ENCODE results near the gene HMGB4.

Gene HMGB4

GRCh38 chr1:33853431-33853830, 10.4 kb upstream of the HMGB4 start:
- Histone ChIP-seq H3K9ac (ENCODE audit: low read depth, low read length, poor library complexity) (no peak overlapping the region), H3K18ac (ENCODE audit: low read length) (no peak overlapping the region), H3K9me3 (replicated peaks in 1 of 2; ENCODE audit: control insufficient read depth in 2 of 2, insufficient read depth in 1 of 2, low read depth in 1 of 2, low read length in 2 of 2) (no peaks in the 10 kb centered on the region), H3K79me1 (ENCODE audit: low read depth, low read length) (no peaks in the 10 kb centered on the region), H4K8ac (ENCODE audit: low read depth, low read length) (no peak overlapping the region), H2AFZ (ENCODE audit: low read length) (no peak overlapping the region), H4K91ac (ENCODE audit: low read depth, low read length, poor library complexity) (no peak overlapping the region), H2BK12ac (ENCODE audit: low read length) (no peak overlapping the region), H3K27ac (replicated peaks; ENCODE audit: low read length) (no peak overlapping the region), H3K4me2 (ENCODE audit: insufficient read depth, low read length, poor library complexity, severe bottlenecking) (no peak overlapping the region), H3K23ac (ENCODE audit: low read depth, low read length, poor library complexity) (no peak overlapping the region), H2BK15ac (ENCODE audit: low read length) (no peak overlapping the region), H2AK5ac (ENCODE audit: low read depth, low read length) (no peak overlapping the region), H2BK120ac (ENCODE audit: low read depth, low read length) (no peak overlapping the region), H3K4ac (ENCODE audit: low read length) (no peak overlapping the region), H3K4me1 (ENCODE audit: control insufficient read depth in 2 of 2, insufficient read depth in 1 of 2, low read depth in 1 of 2, low read length in 2 of 2) (no peaks in the 10 kb centered on the region), H3K27me3 (ENCODE audit: control insufficient read depth in 3 of 3, insufficient read depth in 3 of 3, low read depth in 1 of 3, low read length in 3 of 3) (no peaks in the 10 kb centered on the region), H3K4me3 (ENCODE audit: low read length in 2 of 2) (no peak overlapping the region), H2BK5ac (ENCODE audit: low read length) (no peak overlapping the region), H3K14ac (ENCODE audit: low read length) (no peak overlapping the region), H3K36me3 (replicated peaks in 1 of 2; ENCODE audit: control insufficient read depth in 2 of 2, insufficient read depth in 2 of 2, low read length in 2 of 2) (no peaks in the 10 kb centered on the region)
- DNase-seq (ENCODE audit: low spot score), result no peak
- no CpG with 5 or more reads among the region's 1 CpG for WGBS, 2 donors (ENCODE audit: extremely low coverage in 2 of 2, insufficient read length in 2 of 2, insufficient replicate concordance in 1 of 2)

DNA sequence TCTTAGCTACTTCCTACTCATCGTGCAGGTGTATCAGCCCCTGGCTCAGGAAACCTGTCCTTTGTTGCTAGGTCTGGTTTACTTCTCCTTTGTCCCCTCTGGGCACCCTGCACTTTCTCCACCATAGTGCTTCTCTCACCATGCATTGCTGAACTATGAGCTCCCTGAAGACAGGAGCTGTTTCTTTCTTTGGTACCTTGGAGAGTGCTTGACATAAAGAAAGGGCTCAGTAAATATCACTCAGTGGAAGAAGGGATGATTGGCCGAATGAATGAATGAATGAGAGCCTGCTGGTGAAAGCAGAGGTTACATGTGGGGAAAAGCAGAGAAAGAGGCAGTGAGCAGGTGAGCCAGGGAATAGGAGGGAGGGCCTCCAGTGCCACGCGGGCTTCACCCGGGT, 9.8 kb upstream of the HMGB4 start:
- H3K18ac ChIP-seq (ENCODE audit: low read length), result no peak overlapping the region
- H2AK5ac ChIP-seq (ENCODE audit: low read depth, low read length), result no peak overlapping the region
- H3K14ac ChIP-seq (ENCODE audit: low read length), result no peak overlapping the region
- H4K91ac ChIP-seq (ENCODE audit: low read depth, low read length, poor library complexity), result no peak overlapping the region
- no peaks in the 10 kb centered on the region for H3K27me3 ChIP-seq (ENCODE audit: control insufficient read depth in 3 of 3, insufficient read depth in 3 of 3, low read depth in 1 of 3, low read length in 3 of 3)
- H3K4ac ChIP-seq (ENCODE audit: low read length), result no peak overlapping the region
- H3K4me2 ChIP-seq (ENCODE audit: insufficient read depth, low read length, poor library complexity, severe bottlenecking), result no peak overlapping the region
- no peak overlapping the region for H2AFZ ChIP-seq (ENCODE audit: low read length)
- H3K4me1 ChIP-seq (ENCODE audit: control insufficient read depth in 2 of 2, insufficient read depth in 1 of 2, low read depth in 1 of 2, low read length in 2 of 2), result no peaks in the 10 kb centered on the region
- no peak overlapping the region for H3K23ac ChIP-seq (ENCODE audit: low read depth, low read length, poor library complexity)
- no peak overlapping the region for H2BK15ac ChIP-seq (ENCODE audit: low read length)
- no peak overlapping the region for H2BK120ac ChIP-seq (ENCODE audit: low read depth, low read length)
- no peaks in the 10 kb centered on the region for H3K79me1 ChIP-seq (ENCODE audit: low read depth, low read length)
- WGBS, 2 donors (ENCODE audit: extremely low coverage in 2 of 2, insufficient read length in 2 of 2, insufficient replicate concordance in 1 of 2), result no CpG with 5 or more reads among the region's 5 CpGs
- no peak for DNase-seq (ENCODE audit: low spot score)
- H3K4me3 ChIP-seq (ENCODE audit: low read length in 2 of 2), result no peak overlapping the region
- no peaks in the 10 kb centered on the region for H3K36me3 ChIP-seq (replicated peaks in 1 of 2; ENCODE audit: control insufficient read depth in 2 of 2, insufficient read depth in 2 of 2, low read length in 2 of 2)
- H3K27ac ChIP-seq (replicated peaks; ENCODE audit: low read length), result no peak overlapping the region
- H2BK5ac ChIP-seq (ENCODE audit: low read length), result no peak overlapping the region
- no peak overlapping the region for H3K9ac ChIP-seq (ENCODE audit: low read depth, low read length, poor library complexity)
- H3K9me3 ChIP-seq (replicated peaks in 1 of 2; ENCODE audit: control insufficient read depth in 2 of 2, insufficient read depth in 1 of 2, low read depth in 1 of 2, low read length in 2 of 2), result no peaks in the 10 kb centered on the region
- no peak overlapping the region for H4K8ac ChIP-seq (ENCODE audit: low read depth, low read length)
- no peak overlapping the region for H2BK12ac ChIP-seq (ENCODE audit: low read length)

DNA sequence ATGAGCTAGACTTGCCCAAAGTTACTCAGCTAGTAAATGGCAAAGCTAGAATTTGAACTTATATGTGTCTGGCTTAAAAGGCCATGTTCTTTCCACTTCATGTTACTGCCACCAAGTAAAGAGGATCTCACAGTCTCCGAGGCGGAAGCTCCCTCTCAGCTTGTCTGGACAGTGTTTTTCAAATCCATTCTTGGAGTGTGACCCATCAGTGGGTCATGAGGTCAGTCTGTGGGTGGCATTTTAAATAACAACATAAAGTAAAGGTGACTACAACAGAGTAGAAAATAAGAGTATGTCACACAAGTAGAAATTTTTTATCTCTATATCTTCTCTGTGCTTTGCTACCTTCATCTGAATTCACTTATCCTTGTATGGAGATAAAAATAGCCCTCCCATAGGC, 3.2 kb upstream of the HMGB4 start:
- no peak overlapping the region for H3K9ac ChIP-seq (ENCODE audit: low read depth, low read length, poor library complexity)
- no peak overlapping the region for H2AFZ ChIP-seq (ENCODE audit: low read length)
- no peak overlapping the region for H4K91ac ChIP-seq (ENCODE audit: low read depth, low read length, poor library complexity)
- H3K14ac ChIP-seq (ENCODE audit: low read length), result no peak overlapping the region
- WGBS, 2 donors (ENCODE audit: extremely low coverage in 2 of 2, insufficient read length in 2 of 2, insufficient replicate concordance in 1 of 2), result no CpG with 5 or more reads among the region's 2 CpGs
- H3K4me2 ChIP-seq (ENCODE audit: insufficient read depth, low read length, poor library complexity, severe bottlenecking), result no peak overlapping the region
- H2AK5ac ChIP-seq (ENCODE audit: low read depth, low read length), result no peak overlapping the region
- H3K9me3 ChIP-seq (replicated peaks in 1 of 2; ENCODE audit: control insufficient read depth in 2 of 2, insufficient read depth in 1 of 2, low read depth in 1 of 2, low read length in 2 of 2), result no peaks in the 10 kb centered on the region
- H3K79me1 ChIP-seq (ENCODE audit: low read depth, low read length), result no peaks in the 10 kb centered on the region
- no peak overlapping the region for H3K4me3 ChIP-seq (ENCODE audit: low read length in 2 of 2)
- H2BK12ac ChIP-seq (ENCODE audit: low read length), result no peak overlapping the region
- H4K8ac ChIP-seq (ENCODE audit: low read depth, low read length), result no peak overlapping the region
- H3K18ac ChIP-seq (ENCODE audit: low read length), result no peak overlapping the region
- H2BK120ac ChIP-seq (ENCODE audit: low read depth, low read length), result no peak overlapping the region
- no peaks in the 10 kb centered on the region for H3K4me1 ChIP-seq (ENCODE audit: control insufficient read depth in 2 of 2, insufficient read depth in 1 of 2, low read depth in 1 of 2, low read length in 2 of 2)
- H2BK15ac ChIP-seq (ENCODE audit: low read length), result no peak overlapping the region
- H3K36me3 ChIP-seq (replicated peaks in 1 of 2; ENCODE audit: control insufficient read depth in 2 of 2, insufficient read depth in 2 of 2, low read length in 2 of 2), result no peaks in the 10 kb centered on the region
- no peak overlapping the region for H3K23ac ChIP-seq (ENCODE audit: low read depth, low read length, poor library complexity)
- H2BK5ac ChIP-seq (ENCODE audit: low read length), result no peak overlapping the region
- no peaks in the 10 kb centered on the region for H3K27me3 ChIP-seq (ENCODE audit: control insufficient read depth in 3 of 3, insufficient read depth in 3 of 3, low read depth in 1 of 3, low read length in 3 of 3)
- H3K4ac ChIP-seq (ENCODE audit: low read length), result no peak overlapping the region
- no peak for DNase-seq (ENCODE audit: low spot score)
- H3K27ac ChIP-seq (replicated peaks; ENCODE audit: low read length), result no peak overlapping the region

DNA sequence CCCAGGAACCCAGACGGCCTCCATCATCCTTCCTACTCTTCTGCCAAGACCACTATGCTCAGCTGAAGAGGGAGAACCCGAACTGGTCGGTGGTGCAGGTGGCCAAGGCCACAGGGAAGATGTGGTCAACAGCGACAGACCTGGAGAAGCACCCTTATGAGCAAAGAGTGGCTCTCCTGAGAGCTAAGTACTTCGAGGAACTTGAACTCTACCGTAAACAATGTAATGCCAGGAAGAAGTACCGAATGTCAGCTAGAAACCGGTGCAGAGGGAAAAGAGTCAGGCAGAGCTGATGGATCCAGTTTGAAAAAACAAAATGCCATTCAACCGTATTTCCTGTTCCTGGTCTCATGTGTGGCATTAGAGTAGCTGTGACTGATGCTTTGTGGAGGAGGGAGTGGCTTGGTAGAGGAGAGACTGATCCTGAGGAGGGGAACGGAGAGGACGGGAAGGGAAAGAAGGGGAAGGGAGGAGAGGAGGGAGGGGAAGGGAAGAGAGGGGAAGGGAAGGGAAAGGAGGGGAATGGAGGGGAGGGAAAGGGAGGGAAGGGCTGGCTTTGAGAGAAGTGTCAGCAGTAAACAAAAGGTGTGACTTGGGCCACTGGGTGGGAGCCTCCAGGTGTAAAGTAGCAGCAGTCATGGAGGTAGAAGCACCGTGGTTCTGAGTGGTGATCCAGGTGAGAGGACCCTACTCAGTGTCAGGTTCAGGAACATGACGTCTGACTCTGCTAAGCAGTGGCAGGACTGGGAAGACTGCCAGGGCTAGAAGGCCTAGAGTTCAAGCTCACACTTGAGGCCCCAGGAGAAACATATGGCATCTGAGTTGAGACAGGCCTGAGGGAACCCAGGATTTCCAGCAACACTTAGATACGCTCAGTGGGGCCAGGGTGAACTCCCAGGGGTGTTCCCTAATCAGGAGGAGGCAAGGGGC, 846 bp downstream of the HMGB4 start:
- H3K79me1 ChIP-seq (ENCODE audit: low read depth, low read length), result peaks cover 1% of the 10 kb centered on the region
- H3K27me3 ChIP-seq (ENCODE audit: control insufficient read depth in 3 of 3, insufficient read depth in 3 of 3, low read depth in 1 of 3, low read length in 3 of 3), result peaks cover 0 to 4% (median 0%) of the 10 kb centered on the region in 3 experiments
- H3K4me3 ChIP-seq (ENCODE audit: low read length in 2 of 2), result no peak overlapping the region
- H3K14ac ChIP-seq (ENCODE audit: low read length), result no peak overlapping the region
- H4K8ac ChIP-seq (ENCODE audit: low read depth, low read length), result no peak overlapping the region
- H2AK5ac ChIP-seq (ENCODE audit: low read depth, low read length), result no peak overlapping the region
- no peak overlapping the region for H3K23ac ChIP-seq (ENCODE audit: low read depth, low read length, poor library complexity)
- H3K9me3 ChIP-seq (replicated peaks in 1 of 2; ENCODE audit: control insufficient read depth in 2 of 2, insufficient read depth in 1 of 2, low read depth in 1 of 2, low read length in 2 of 2), result no peaks in the 10 kb centered on the region
- H3K27ac ChIP-seq (replicated peaks; ENCODE audit: low read length), result no peak overlapping the region
- H3K4me1 ChIP-seq (ENCODE audit: control insufficient read depth in 2 of 2, insufficient read depth in 1 of 2, low read depth in 1 of 2, low read length in 2 of 2), result no peaks in the 10 kb centered on the region
- no peak overlapping the region for H3K18ac ChIP-seq (ENCODE audit: low read length)
- no peak overlapping the region for H3K9ac ChIP-seq (ENCODE audit: low read depth, low read length, poor library complexity)
- no peak overlapping the region for H4K91ac ChIP-seq (ENCODE audit: low read depth, low read length, poor library complexity)
- no CpG with 5 or more reads among the region's 14 CpGs for whole genome bisulfite sequencing, 2 donors (ENCODE audit: extremely low coverage in 2 of 2, insufficient read length in 2 of 2, insufficient replicate concordance in 1 of 2)
- no peak overlapping the region for H2BK12ac ChIP-seq (ENCODE audit: low read length)
- H3K4me2 ChIP-seq (ENCODE audit: insufficient read depth, low read length, poor library complexity, severe bottlenecking), result no peak overlapping the region
- no peak for DNase-seq (ENCODE audit: low spot score)
- H3K4ac ChIP-seq (ENCODE audit: low read length), result no peak overlapping the region
- no peak overlapping the region for H2BK5ac ChIP-seq (ENCODE audit: low read length)
- H3K36me3 ChIP-seq (replicated peaks in 1 of 2; ENCODE audit: control insufficient read depth in 2 of 2, insufficient read depth in 2 of 2, low read length in 2 of 2), result no peaks in the 10 kb centered on the region
- no peak overlapping the region for H2BK120ac ChIP-seq (ENCODE audit: low read depth, low read length)
- H2BK15ac ChIP-seq (ENCODE audit: low read length), result no peak overlapping the region
- H2AFZ ChIP-seq (ENCODE audit: low read length), result no peak overlapping the region

Data from neuronal stem cell (in vitro differentiated cells).